AG09319 (cell line): ENCODE measurements around the gene ZGRF1.
"Not testable (repeated sequence)": the region's sequence is repeated elsewhere in the genome, so short reads cannot be mapped to it uniquely, and the experiment has no call there.

Experiments
- DNase-seq: peaks from one replicate; pipeline ENCODE4 v3.0.0-alpha.2; 2010; ENCODE audit warnings: low read depth; ENCODE audit errors: extremely low read depth
- CTCF ChIP-seq: IDR thresholded peaks from 2 replicates; pipeline ENCODE4 v1.5.1; 2011; ENCODE audit warnings: low read depth, mild to moderate bottlenecking, inconsistent platforms, low read length, moderate library complexity

The ZGRF1 gene

GRCh38 chr4:112562254-112562879, 74.3 kb downstream of the ZGRF1 start:
- no peak for DNase-seq
- TF ChIP-seq CTCF: no peak

- DNase-seq: no peak
These were observed 76.6 kb downstream of the ZGRF1 start for GRCh38 chr4:112560084-112560483.

GRCh38 chr4:112559053-112559452, 77.7 kb downstream of the ZGRF1 start:
- TF ChIP-seq CTCF: no peak
- DNase-seq: no peak

More at GRCh38 chr4:112560084-112560483, 76.6 kb downstream of the ZGRF1 start:
- no peak for TF ChIP-seq CTCF

- peak; percentile 68 for DNase-seq
- no peak for TF ChIP-seq CTCF
These were observed 78.9 kb downstream of the ZGRF1 start for GRCh38 chr4:112557676-112558411.

- DNase-seq: not testable (repeated sequence)
These were observed 82.4 kb downstream of the ZGRF1 start for GRCh38 chr4:112554271-112554670.

GRCh38 chr4:112552668-112553067, 84.0 kb downstream of the ZGRF1 start:
- DNase-seq: peak; percentile 12
- TF ChIP-seq CTCF: no peak

GRCh38 chr4:112550728-112551127, 86.0 kb downstream of the ZGRF1 start:
- no peak for DNase-seq
- TF ChIP-seq CTCF: no peak

- no peak for TF ChIP-seq CTCF
- no peak for DNase-seq
These were observed 90.2 kb downstream of the ZGRF1 start for GRCh38 chr4:112546476-112546875.
